Astrocyte (in vitro differentiated cells and primary cell): ENCODE data around the gene EPHB4. TPM values are rescaled to one million over a fixed set of nuclear protein-coding genes. Genes with fewer than 3 reads are reported as not detected.
A peak's percentile ranks its signal among the peaks of the same experiment; 100 is the strongest.

Experiments used
- DNase-seq: peaks from one replicate; pipeline ENCODE4 v3.0.0-alpha.2; 2010; ENCODE audit warnings: low read depth
- FAIRE-seq: peaks from 2 replicates; lab custom pipeline; 2011; peaks lifted over from hg19 to GRCh38; lab: Jason Lieb, UNC
- H2AFZ ChIP-seq: 2 replicates; pipeline ENCODE4 v1.6.0; 2012; ENCODE audit warnings: low read depth, low read length, inconsistent platforms
- H3K27ac ChIP-seq: 2 replicates; pipeline ENCODE4 v1.5.1; 2011; ENCODE audit warnings: low read depth, low read length, inconsistent platforms
- H3K27me3 ChIP-seq: 2 replicates; pipeline ENCODE4 v1.6.0; 2011; ENCODE audit warnings: low read length, inconsistent platforms; ENCODE audit not compliant: insufficient read depth
- H3K36me3 ChIP-seq: 2 replicates; pipeline ENCODE4 v1.5.1; 2011; ENCODE audit warnings: low read length, inconsistent platforms; ENCODE audit not compliant: insufficient read depth
- H3K4me1 ChIP-seq: 2 replicates; pipeline ENCODE4 v1.5.1; 2011; ENCODE audit warnings: low read length, inconsistent platforms; ENCODE audit not compliant: insufficient read depth
- H3K4me2 ChIP-seq: 2 replicates; pipeline ENCODE4 v1.6.0; 2012; ENCODE audit warnings: low read length, inconsistent platforms
- H3K4me3 ChIP-seq: 2 replicates; pipeline ENCODE4 v1.5.1; 2011; ENCODE audit warnings: low read depth, mild to moderate bottlenecking, low read length, inconsistent platforms; ENCODE audit not compliant: insufficient read depth
- H3K79me2 ChIP-seq: 2 replicates; pipeline ENCODE4 v1.6.0; 2012; ENCODE audit warnings: mild to moderate bottlenecking, low read length, inconsistent platforms; ENCODE audit not compliant: insufficient read depth
- H3K9ac ChIP-seq: 2 replicates; pipeline ENCODE4 v1.6.0; 2012; ENCODE audit warnings: mild to moderate bottlenecking, low read length, inconsistent platforms
- H3K9me3 ChIP-seq: 2 replicates; pipeline ENCODE4 v1.5.1; 2012; ENCODE audit warnings: low read depth, mild to moderate bottlenecking, low read length, inconsistent platforms; ENCODE audit not compliant: insufficient read depth
- H4K20me1 ChIP-seq: 2 replicates; pipeline ENCODE4 v1.6.0; 2012; ENCODE audit warnings: low read length, inconsistent platforms; ENCODE audit not compliant: insufficient read depth
- H3K27ac Mint-ChIP-seq: one replicate; pipeline ENCODE4 v1.8.0; 2021; ENCODE audit warnings: mild to moderate bottlenecking, mixed read lengths; ENCODE audit not compliant: unreplicated experiment
- H3K27me3 Mint-ChIP-seq: one replicate; pipeline ENCODE4 v1.8.0; 2021; ENCODE audit warnings: low read depth, mixed read lengths; ENCODE audit not compliant: unreplicated experiment
- H3K36me3 Mint-ChIP-seq: one replicate; pipeline ENCODE4 v1.8.0; 2021; ENCODE audit warnings: low read depth, mixed read lengths; ENCODE audit not compliant: unreplicated experiment
- H3K4me1 Mint-ChIP-seq: one replicate; pipeline ENCODE4 v1.8.0; 2021; ENCODE audit warnings: low read depth, mixed read lengths; ENCODE audit not compliant: unreplicated experiment
- H3K4me3 Mint-ChIP-seq: one replicate; pipeline ENCODE4 v1.8.0; 2021; ENCODE audit warnings: mild to moderate bottlenecking, moderate library complexity, mixed read lengths; ENCODE audit not compliant: unreplicated experiment
- H3K9me3 Mint-ChIP-seq: one replicate; pipeline ENCODE4 v1.8.0; 2021; ENCODE audit warnings: mild to moderate bottlenecking, mixed read lengths; ENCODE audit not compliant: unreplicated experiment
- CTCF ChIP-seq: IDR thresholded peaks from 2 replicates; pipeline ENCODE4 v1.5.1; 2011; ENCODE audit warnings: low read depth, mild to moderate bottlenecking, inconsistent platforms, low read length, moderate library complexity; ENCODE audit not compliant: insufficient read depth
- EZH2 ChIP-seq: IDR thresholded peaks from 2 replicates; pipeline ENCODE4 v1.6.1; 2012; ENCODE audit warnings: mild to moderate bottlenecking, low read length, inconsistent platforms; ENCODE audit not compliant: insufficient read depth
- total RNA-seq: library from RNA; stranded (reverse); gene quantifications from 2 replicates; pipeline ENCODE4 v1.2.1, GENCODE V29; 2021

The EPHB4 gene
- total RNA-seq, 1 donor from 2014 or later: 73.6 TPM

- Histone ChIP-seq H3K36me3 (peaks cover 5% of the 10 kb centered on the region), H4K20me1 (peaks cover under 1% of the 10 kb centered on the region), H2AFZ (no peak overlapping the region), H3K4me1 (peaks cover 36% of the 10 kb centered on the region), H3K4me2 (no peak overlapping the region), H3K9me3 (no peaks in the 10 kb centered on the region), H3K79me2 (peaks cover 28% of the 10 kb centered on the region), H3K9ac (no peak overlapping the region), H3K27me3 (no peaks in the 10 kb centered on the region), H3K4me3 (no peak overlapping the region), H3K27ac (no peak overlapping the region)
- Mint-ChIP-seq H3K4me3 (no peak overlapping the region), H3K4me1 (peaks cover 2% of the 10 kb centered on the region), H3K27ac (no peak overlapping the region), H3K27me3 (no peaks in the 10 kb centered on the region), H3K36me3 (peaks cover 28% of the 10 kb centered on the region), H3K9me3 (no peaks in the 10 kb centered on the region)
- FAIRE-seq (no peak), DNase-seq (no peak)
- TF ChIP-seq EZH2 (no peak), CTCF (no peak)
Observed at GRCh38 chr7:100864263-100864845, 37.0 kb upstream of the EPHB4 start.

DNA sequence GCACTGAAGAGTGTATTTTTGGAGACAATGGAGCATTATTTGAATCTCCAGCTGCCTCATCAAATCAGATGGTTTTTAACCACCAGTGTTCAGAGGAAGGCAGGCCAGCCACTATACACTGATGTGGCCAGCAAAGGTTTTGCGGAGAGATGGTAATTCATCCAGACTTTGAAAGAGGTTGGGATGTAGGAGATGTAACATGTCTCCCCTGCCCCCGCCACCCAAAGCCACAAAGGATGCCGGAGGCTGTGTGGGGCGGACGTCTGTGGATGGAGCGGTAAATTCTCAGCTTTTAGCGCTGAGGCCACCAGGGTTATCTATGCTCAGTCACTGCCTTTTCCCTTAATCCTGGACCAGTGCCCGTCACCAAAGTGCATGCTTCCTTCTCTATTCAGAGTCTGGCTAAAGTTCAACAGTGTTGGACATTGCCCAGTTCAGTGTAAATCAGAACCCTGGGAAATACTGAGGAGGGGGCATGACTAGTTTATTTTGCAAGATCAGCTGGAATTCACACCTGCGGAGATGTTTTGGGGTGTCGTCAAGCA is 36.2 kb upstream of the EPHB4 start:
- peaks cover 2% of the 10 kb centered on the region for H3K4me1 Mint-ChIP-seq
- TF ChIP-seq EZH2: no peak
- no peak for TF ChIP-seq CTCF
- FAIRE-seq: no peak

GRCh38 chr7:100861616-100861985 is 34.3 kb upstream of the EPHB4 start:
- peaks cover 19% of the 10 kb centered on the region for H3K4me1 ChIP-seq
- H3K4me2 ChIP-seq: no peak overlapping the region
- TF ChIP-seq EZH2 (no peak), CTCF (no peak)
- H3K27me3 ChIP-seq: no peaks in the 10 kb centered on the region
- no peak overlapping the region for H3K27ac ChIP-seq
- no peaks in the 10 kb centered on the region for H3K9me3 ChIP-seq
- H4K20me1 ChIP-seq: peaks cover 9% of the 10 kb centered on the region
- no peak overlapping the region for H3K27ac Mint-ChIP-seq
- no peak for FAIRE-seq
- no peaks in the 10 kb centered on the region for H3K9me3 Mint-ChIP-seq
- peaks cover 5% of the 10 kb centered on the region for H3K36me3 ChIP-seq
- no peak overlapping the region for H3K4me3 Mint-ChIP-seq
- H3K9ac ChIP-seq: no peak overlapping the region
- no peaks in the 10 kb centered on the region for H3K27me3 Mint-ChIP-seq
- H3K4me1 Mint-ChIP-seq: peaks cover 6% of the 10 kb centered on the region
- H3K36me3 Mint-ChIP-seq: peaks cover 26% of the 10 kb centered on the region
- H2AFZ ChIP-seq: no peak overlapping the region
- no peak for DNase-seq
- no peak overlapping the region for H3K4me3 ChIP-seq
- H3K79me2 ChIP-seq: peaks cover 2% of the 10 kb centered on the region

More for the DNA sequence above, 36.2 kb upstream of the EPHB4 start:
- no peaks in the 10 kb centered on the region for H3K27me3 ChIP-seq
- no peak overlapping the region for H3K4me3 Mint-ChIP-seq
- peak overlapping the region; percentile 42 for H3K4me2 ChIP-seq
- no peaks in the 10 kb centered on the region for H3K9me3 ChIP-seq
- H3K27ac ChIP-seq: no peak overlapping the region
- peaks cover 9% of the 10 kb centered on the region for H4K20me1 ChIP-seq
- peaks cover 28% of the 10 kb centered on the region for H3K4me1 ChIP-seq
- no peaks in the 10 kb centered on the region for H3K9me3 Mint-ChIP-seq
- H3K4me3 ChIP-seq: no peak overlapping the region
- peaks cover 28% of the 10 kb centered on the region for H3K36me3 Mint-ChIP-seq
- H3K27ac Mint-ChIP-seq: no peak overlapping the region
- no peak overlapping the region for H2AFZ ChIP-seq
- peaks cover 19% of the 10 kb centered on the region for H3K79me2 ChIP-seq
- H3K27me3 Mint-ChIP-seq: no peaks in the 10 kb centered on the region
- peak overlapping the region; percentile 20 for H3K9ac ChIP-seq
- peak; percentile 63 for DNase-seq
- peaks cover 5% of the 10 kb centered on the region for H3K36me3 ChIP-seq
